HL-60 (cell line): ENCODE measurements around the gene TFRC.

Experiments
- CTCF ChIP-seq: IDR thresholded peaks from one replicate; pipeline ENCODE4 v1.5.1; 2011; ENCODE audit warnings: low read length, control low read depth, inconsistent platforms; ENCODE audit not compliant: insufficient read depth
- POLR2AphosphoS5 ChIP-seq: IDR thresholded peaks from 2 replicates; pipeline ENCODE4 v1.6.1; 2012; ENCODE audit warnings: low read depth
- SPI1 ChIP-seq: IDR thresholded peaks from 2 replicates; pipeline ENCODE4 v1.6.1; 2012; ENCODE audit warnings: low read depth, mild to moderate bottlenecking, borderline replicate concordance

DNA sequence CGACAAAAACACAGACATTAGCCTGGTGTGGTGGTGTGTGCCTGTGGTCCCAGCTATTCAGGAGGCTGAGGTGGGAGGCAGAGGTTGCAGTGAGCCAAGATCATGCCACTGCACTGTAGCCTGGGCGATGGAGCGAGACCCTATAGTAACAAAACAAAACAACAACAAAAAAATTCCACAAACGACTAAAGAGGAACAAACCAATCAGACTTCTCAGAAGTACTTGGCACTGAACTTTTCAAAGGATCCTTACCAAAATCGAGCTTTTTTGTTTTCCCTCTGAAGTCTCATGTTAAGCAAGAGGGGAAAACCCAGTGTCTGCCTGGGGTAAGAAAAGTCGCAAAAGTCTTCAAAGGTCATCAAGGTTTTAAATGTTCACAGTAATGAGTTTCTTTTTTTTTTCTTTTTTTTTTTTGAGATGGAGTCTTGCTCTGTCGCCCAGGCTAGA lies 30.1 kb upstream of the TFRC start:
- TF ChIP-seq CTCF (no peak), POLR2AphosphoS5 (no peak), SPI1 (no peak)
